Measurements from ENCODE around the gene GUCA1A. TPM values are rescaled to one million over a fixed set of nuclear protein-coding genes. Genes with fewer than 3 reads are reported as not detected.
"Not testable (repeated sequence)": the region's sequence is repeated elsewhere in the genome, so short reads cannot be mapped to it uniquely, and the experiment has no call there.

GUCA1A gene
- total and polyA plus RNA-seq, 2 experiments from 2014 or later = 0.63 to 1.1 TPM

DNA sequence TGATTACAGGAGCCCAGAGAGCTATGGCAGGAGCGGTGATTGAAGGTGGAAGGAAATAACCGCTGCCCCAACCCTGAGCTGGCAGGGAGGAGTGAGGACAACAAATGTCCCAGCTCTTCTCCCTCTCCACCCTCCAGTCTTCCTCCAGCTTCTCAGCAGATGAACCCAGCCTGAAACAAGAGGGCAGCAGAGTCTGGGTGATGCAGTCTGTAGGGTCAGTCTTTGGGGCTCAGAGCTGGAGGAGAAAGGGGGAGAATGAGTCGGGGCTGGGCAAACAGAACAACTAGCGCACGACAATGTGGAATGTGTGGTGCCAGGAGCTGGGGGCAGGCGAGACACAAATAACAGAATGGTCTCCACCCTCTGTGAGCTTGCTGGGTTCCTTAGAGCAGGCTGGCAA lies 4.5 kb upstream of the GUCA1A start:
- no peaks in the 10 kb centered on the region for H3K36me3 ChIP-seq
- H3K9me3 ChIP-seq (ENCODE audit: low read depth) = no peaks in the 10 kb centered on the region
- no peaks in the 10 kb centered on the region for H3K27me3 ChIP-seq
- DNase-seq (ENCODE audit: low read depth in 1 of 2, low spot score in 1 of 2) = no peak
- no peak overlapping the region for H3K27ac ChIP-seq
- TF ChIP-seq, protein P1, sequence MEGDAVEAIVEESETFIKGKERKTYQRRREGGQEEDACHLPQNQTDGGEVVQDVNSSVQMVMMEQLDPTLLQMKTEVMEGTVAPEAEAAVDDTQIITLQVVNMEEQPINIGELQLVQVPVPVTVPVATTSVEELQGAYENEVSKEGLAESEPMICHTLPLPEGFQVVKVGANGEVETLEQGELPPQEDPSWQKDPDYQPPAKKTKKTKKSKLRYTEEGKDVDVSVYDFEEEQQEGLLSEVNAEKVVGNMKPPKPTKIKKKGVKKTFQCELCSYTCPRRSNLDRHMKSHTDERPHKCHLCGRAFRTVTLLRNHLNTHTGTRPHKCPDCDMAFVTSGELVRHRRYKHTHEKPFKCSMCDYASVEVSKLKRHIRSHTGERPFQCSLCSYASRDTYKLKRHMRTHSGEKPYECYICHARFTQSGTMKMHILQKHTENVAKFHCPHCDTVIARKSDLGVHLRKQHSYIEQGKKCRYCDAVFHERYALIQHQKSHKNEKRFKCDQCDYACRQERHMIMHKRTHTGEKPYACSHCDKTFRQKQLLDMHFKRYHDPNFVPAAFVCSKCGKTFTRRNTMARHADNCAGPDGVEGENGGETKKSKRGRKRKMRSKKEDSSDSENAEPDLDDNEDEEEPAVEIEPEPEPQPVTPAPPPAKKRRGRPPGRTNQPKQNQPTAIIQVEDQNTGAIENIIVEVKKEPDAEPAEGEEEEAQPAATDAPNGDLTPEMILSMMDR (IDR thresholded peaks at IDR 0.05; ENCODE audit: low read depth, low read length) = peak; percentile 17
- H3K4me1 ChIP-seq (ENCODE audit: low read depth) = no peaks in the 10 kb centered on the region
- no peak overlapping the region for H3K4me3 ChIP-seq

DNA sequence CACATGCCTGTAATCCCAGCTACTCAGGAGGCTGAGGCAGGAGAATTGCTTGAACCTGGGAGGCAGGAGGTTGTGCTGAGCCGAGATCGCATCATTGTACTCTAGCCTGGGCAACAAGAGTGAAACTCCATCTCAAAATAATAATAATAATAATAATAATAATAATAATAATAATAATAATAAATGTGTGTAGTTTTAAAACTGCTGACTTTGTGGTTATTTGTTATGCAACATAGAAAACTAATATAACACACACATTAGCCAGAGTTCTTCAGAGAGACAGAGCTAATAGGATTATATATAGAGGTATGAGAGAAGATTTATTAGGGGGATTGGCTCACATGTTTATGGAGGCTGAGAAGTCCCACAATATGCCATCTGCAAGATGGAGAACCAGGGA lies 3.4 kb upstream of the GUCA1A start:
- not testable (repeated sequence) for H3K9me3 ChIP-seq (ENCODE audit: low read depth); H3K4me1 ChIP-seq (ENCODE audit: low read depth); H3K4me3 ChIP-seq; H3K27me3 ChIP-seq; H3K27ac ChIP-seq; DNase-seq (ENCODE audit: low read depth in 1 of 2, low spot score in 1 of 2); H3K36me3 ChIP-seq

DNA sequence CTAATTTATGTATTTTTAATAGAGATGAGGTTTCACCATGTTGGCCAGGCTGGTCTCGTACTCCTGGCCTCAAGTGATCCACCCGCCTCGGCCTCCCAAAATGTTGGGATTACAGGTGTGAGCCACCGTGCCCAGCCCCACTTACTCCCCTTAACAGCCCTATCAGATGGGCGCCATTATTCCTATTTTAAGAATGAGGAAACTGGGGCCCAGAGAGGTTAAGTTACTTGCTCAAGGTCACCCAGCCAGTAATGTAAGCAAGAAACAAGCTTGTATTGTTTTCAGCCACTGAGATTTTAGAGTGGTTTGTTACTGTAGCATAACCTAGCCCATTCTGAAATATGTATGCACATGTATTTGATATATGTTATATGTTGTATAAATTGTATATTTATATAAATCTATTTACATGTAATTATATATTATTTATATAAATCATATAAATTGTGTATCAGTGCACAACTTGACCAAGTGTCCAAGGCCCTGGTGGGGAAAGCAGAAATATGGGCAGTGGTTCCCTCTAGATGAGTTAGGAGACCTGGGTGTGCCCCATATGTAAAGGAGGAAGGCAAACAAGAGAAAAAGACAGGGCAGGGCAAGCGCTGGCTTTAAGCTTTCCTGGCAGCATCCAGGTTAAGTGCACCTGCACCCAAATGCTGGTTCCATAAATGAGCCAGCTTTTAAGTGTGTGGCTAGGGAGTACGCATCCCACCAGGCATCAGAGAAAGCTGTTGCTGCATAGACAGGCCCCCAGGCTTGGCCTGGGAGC lies 1.2 kb upstream of the GUCA1A start:
- Histone ChIP-seq H3K4me3 (no peak overlapping the region), H3K27me3 (no peaks in the 10 kb centered on the region), H3K36me3 (no peaks in the 10 kb centered on the region), H3K4me1 (ENCODE audit: low read depth) (no peaks in the 10 kb centered on the region), H3K27ac (no peak overlapping the region), H3K9me3 (ENCODE audit: low read depth) (no peaks in the 10 kb centered on the region)
- DNase-seq (ENCODE audit: low read depth in 1 of 2, low spot score in 1 of 2) = no peak
- TF ChIP-seq, protein P1 (IDR thresholded peaks at IDR 0.05; ENCODE audit: low read depth, low read length) = no peak

DNA sequence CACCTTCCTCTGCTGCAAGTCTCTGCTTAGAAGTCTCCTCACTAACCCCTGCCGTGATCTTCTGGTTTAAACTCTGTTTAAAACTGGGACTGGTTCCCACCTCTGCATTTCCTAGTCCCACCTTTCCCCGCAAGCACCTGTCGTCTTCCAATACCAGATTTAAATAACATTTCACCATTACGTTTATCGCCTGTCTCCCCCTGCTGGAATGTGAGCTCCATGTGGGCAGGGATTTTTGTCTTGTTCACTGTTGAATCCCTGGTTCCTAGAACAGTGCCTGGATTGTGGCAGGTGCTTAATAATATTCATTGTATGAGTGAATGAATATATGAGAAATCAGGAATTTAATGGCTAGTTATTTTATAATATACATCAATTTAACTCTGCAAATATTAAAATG lies 2.7 kb downstream of the GUCA1A start:
- no peaks in the 10 kb centered on the region for H3K9me3 ChIP-seq (ENCODE audit: low read depth)
- no peaks in the 10 kb centered on the region for H3K27me3 ChIP-seq
- no peak overlapping the region for H3K4me3 ChIP-seq
- no peak overlapping the region for H3K27ac ChIP-seq
- H3K4me1 ChIP-seq (ENCODE audit: low read depth) = no peaks in the 10 kb centered on the region
- no peak for DNase-seq (ENCODE audit: low read depth in 1 of 2, low spot score in 1 of 2)
- TF ChIP-seq, protein P1 (IDR thresholded peaks at IDR 0.05; ENCODE audit: low read depth, low read length) = peak; percentile 30
- H3K36me3 ChIP-seq = no peaks in the 10 kb centered on the region

DNA sequence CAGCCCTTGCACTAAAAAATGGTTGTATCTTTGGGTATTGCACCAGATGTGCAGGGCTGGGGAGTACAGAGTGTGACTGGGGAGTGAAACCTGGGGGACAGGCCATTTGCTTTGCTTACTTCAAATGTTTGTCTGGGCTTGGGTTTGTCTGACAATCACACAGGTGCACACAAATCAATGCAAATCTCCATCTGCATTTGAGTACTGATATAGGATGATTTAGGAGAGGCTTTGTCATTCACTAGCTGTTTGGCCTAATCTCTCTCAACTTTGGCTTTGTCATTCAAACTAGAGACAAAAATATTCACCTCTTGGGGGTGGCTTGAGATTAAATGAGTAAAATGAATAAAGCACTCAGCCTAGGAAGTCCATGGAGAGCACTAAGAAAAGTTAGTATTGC lies 3.8 kb downstream of the GUCA1A start:
- Histone ChIP-seq H3K27ac (no peak overlapping the region), H3K4me1 (ENCODE audit: low read depth) (no peaks in the 10 kb centered on the region), H3K36me3 (no peaks in the 10 kb centered on the region), H3K9me3 (ENCODE audit: low read depth) (no peaks in the 10 kb centered on the region), H3K27me3 (no peaks in the 10 kb centered on the region), H3K4me3 (no peak overlapping the region)
- DNase-seq (ENCODE audit: low read depth in 1 of 2, low spot score in 1 of 2) = no peak
- TF ChIP-seq, protein P1 (IDR thresholded peaks at IDR 0.05; ENCODE audit: low read depth, low read length) = no peak

DNA sequence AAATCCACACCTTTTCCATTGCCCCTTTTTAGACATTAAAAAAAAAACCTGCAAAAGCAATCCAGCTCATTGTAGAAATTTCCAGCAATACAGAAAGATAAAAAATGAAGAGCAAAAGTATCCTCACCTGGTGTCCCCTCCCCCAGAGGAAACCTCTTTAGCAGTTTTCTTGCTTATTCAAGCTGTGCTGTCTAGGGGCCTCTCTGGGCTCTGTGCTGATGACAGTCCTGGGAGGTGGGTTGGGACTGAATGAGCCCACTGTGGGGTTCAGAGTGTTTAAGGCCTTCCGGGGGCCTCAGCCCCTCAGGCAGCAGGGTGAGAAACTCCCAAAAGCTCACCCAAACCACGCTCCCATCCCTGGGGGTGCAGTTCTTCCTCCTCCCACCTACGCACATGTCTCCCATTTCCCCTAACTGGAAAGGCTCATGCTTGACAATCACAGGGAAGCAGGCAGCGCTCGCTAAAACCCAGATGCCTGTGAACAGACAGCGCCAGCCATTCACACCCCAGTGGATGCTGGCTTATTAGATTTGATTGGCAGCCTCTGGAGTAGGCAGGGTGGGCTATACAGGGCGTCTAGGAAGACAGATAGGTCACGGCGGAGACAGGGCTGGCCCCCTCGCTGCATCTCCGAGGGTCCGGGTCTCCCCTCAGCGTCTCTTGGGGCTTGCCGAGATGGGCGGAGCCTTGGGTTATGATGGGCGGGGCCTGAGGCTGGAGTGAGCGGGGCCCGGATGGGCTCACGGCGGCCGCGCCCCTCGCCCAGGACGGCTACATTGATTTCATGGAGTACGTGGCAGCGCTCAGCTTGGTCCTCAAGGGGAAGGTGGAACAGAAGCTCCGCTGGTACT lies 4.6 kb downstream of the GUCA1A start:
- H3K4me3 ChIP-seq = peak overlapping the region; percentile 17
- H3K27ac ChIP-seq = no peak overlapping the region
- TF ChIP-seq, protein P1 (IDR thresholded peaks at IDR 0.05; ENCODE audit: low read depth, low read length) = no peak

More for the DNA sequence above, 4.6 kb downstream of the GUCA1A start:
- Histone ChIP-seq H3K36me3 (no peaks in the 10 kb centered on the region), H3K27me3 (no peaks in the 10 kb centered on the region), H3K9me3 (ENCODE audit: low read depth) (no peaks in the 10 kb centered on the region), H3K4me1 (ENCODE audit: low read depth) (no peaks in the 10 kb centered on the region)
- DNase-seq (ENCODE audit: low read depth in 1 of 2, low spot score in 1 of 2) = peak in 1 of 2 donors; percentile 53

Measured in cardiac muscle cell (in vitro differentiated cells and primary cell).